Peyer's patch (tissue), 4 donors: Measurements from ENCODE around the gene RMND5A. TPM values are rescaled to one million over a fixed set of nuclear protein-coding genes. Genes with fewer than 3 reads are reported as not detected.
A peak's percentile ranks its signal among the peaks of the same experiment; 100 is the strongest.

Experiments used
- DNase-seq, 3 donors: peaks; one replicate each; pipeline ENCODE4 v3.0.0-alpha.2; 2017 to 2019
- H3K27ac ChIP-seq, 4 donors: fragments of 200-600 bp; sonication (generic); one replicate each; pipeline ENCODE4 v1.5.1; 2016 to 2019
- H3K27me3 ChIP-seq, 2 donors: fragments of 200-600 bp; sonication (generic); one replicate each; pipeline ENCODE4 v1.5.1; 2019
- H3K36me3 ChIP-seq, 3 donors: fragments of 200-600 bp; sonication (generic); one replicate each; pipeline ENCODE4 v1.5.1; 2016 to 2019
- H3K4me1 ChIP-seq, 4 donors: fragments of 200-600 bp; sonication (generic); one replicate each; pipeline ENCODE4 v1.5.1; 2016 to 2019
- H3K4me3 ChIP-seq, 4 donors: fragments of 200-600 bp; sonication (generic); 1 replicate in 3 of 4; 2 replicates in 1 of 4; pipeline ENCODE4 v1.5.1; 2016 to 2019; ENCODE audit warnings: mild to moderate bottlenecking in 1 of 4
- H3K9me3 ChIP-seq, 4 donors: fragments of 200-600 bp; sonication (generic); one replicate each; pipeline ENCODE4 v1.5.1; 2016 to 2019; ENCODE audit warnings: mild to moderate bottlenecking in 1 of 4
- CTCF ChIP-seq, 6 experiments: fragments of 450-650 bp in 4 of 6; fragments of 200-600 bp in 2 of 6; sonication (generic) in 1 of 6; IDR thresholded peaks; one replicate each; pipeline ENCODE4 v1.5.1; 2017 to 2019; ENCODE audit warnings: antibody characterized with exemption in 6 of 6, mild to moderate bottlenecking in 3 of 6, moderate library complexity in 1 of 6
- POLR2A ChIP-seq, 2 donors: fragments of 450-650 bp; IDR thresholded peaks; one replicate each; pipeline ENCODE4 v1.5.1; 2017; ENCODE audit warnings: antibody characterized with exemption in 2 of 2, mild to moderate bottlenecking in 2 of 2, moderate library complexity in 2 of 2
- total RNA-seq, 4 donors: library from RNA; depleted of rRNA; stranded (reverse); fragments of >200 nt; gene quantifications; one replicate each; pipeline ENCODE4 v1.1.0, GENCODE V29; 2016

Gene RMND5A
- total RNA-seq, 4 donors from 2014 or later: 26.4 to 98.6 (median 49.6) TPM

GRCh38 chr2:86787736-86788135 is 67.6 kb downstream of the RMND5A start:
- Histone ChIP-seq H3K4me1 (peaks cover 0 to 31% (median 4%) of the 10 kb centered on the region in 4 donors), H3K36me3 (no peaks in the 10 kb centered on the region), H3K4me3 (no peak overlapping the region), H3K9me3 (no peaks in the 10 kb centered on the region), H3K27ac (peak overlapping the region in 2 of 4 donors; percentile 7 to 72), H3K27me3 (peaks cover 0 to 29% of the 10 kb centered on the region in 2 donors)
- TF ChIP-seq CTCF (IDR thresholded peaks at IDR 0.05) (no peak), POLR2A (IDR thresholded peaks at IDR 0.05) (no peak)
- DNase-seq: no peak

GRCh38 chr2:86788165-86788564 is 68.1 kb downstream of the RMND5A start:
- Histone ChIP-seq H3K27me3 (peaks cover 0 to 29% of the 10 kb centered on the region in 2 donors), H3K36me3 (no peaks in the 10 kb centered on the region), H3K9me3 (no peaks in the 10 kb centered on the region), H3K27ac (peak overlapping the region in 2 of 4 donors; percentile 69 to 72), H3K4me1 (peaks cover 0 to 31% (median 4%) of the 10 kb centered on the region in 4 donors), H3K4me3 (peak overlapping the region in 1 of 4 donors; percentile 38)
- TF ChIP-seq CTCF (IDR thresholded peaks at IDR 0.05): no peak
- TF ChIP-seq POLR2A (IDR thresholded peaks at IDR 0.05): no peak
- DNase-seq: no peak

GRCh38 chr2:86788881-86789686 is 69.0 kb downstream of the RMND5A start:
- Histone ChIP-seq H3K9me3 (no peaks in the 10 kb centered on the region), H3K27ac (peak overlapping the region in 3 of 4 donors; percentile 53 to 72 (median 69)), H3K36me3 (no peaks in the 10 kb centered on the region), H3K4me1 (peaks cover 0 to 31% (median 4%) of the 10 kb centered on the region in 4 donors), H3K4me3 (peak overlapping the region; percentile 31 to 47 (median 40)), H3K27me3 (peaks cover 0 to 29% of the 10 kb centered on the region in 2 donors)
- no peak for DNase-seq
- TF ChIP-seq CTCF (IDR thresholded peaks at IDR 0.05): no peak
- no peak for TF ChIP-seq POLR2A (IDR thresholded peaks at IDR 0.05)

- H3K36me3 ChIP-seq: no peaks in the 10 kb centered on the region
- no peak for DNase-seq
- TF ChIP-seq CTCF (IDR thresholded peaks at IDR 0.05) (no peak), POLR2A (IDR thresholded peaks at IDR 0.05) (no peak)
- no peaks in the 10 kb centered on the region for H3K9me3 ChIP-seq
- peaks cover 0 to 31% (median 4%) of the 10 kb centered on the region in 4 donors for H3K4me1 ChIP-seq
- H3K4me3 ChIP-seq: peak overlapping the region; percentile 31 to 47 (median 40)
- H3K27ac ChIP-seq: peak overlapping the region; percentile 53 to 72 (median 61)
- peaks cover 0 to 29% of the 10 kb centered on the region in 2 donors for H3K27me3 ChIP-seq
Measured at GRCh38 chr2:86789687-86790133, 69.6 kb downstream of the RMND5A start.

- DNase-seq: no peak
- Histone ChIP-seq H3K27ac (peak overlapping the region; percentile 53 to 72 (median 61)), H3K27me3 (peaks cover 0 to 29% of the 10 kb centered on the region in 2 donors), H3K9me3 (no peaks in the 10 kb centered on the region), H3K4me1 (peaks cover 0 to 31% (median 4%) of the 10 kb centered on the region in 4 donors), H3K4me3 (peak overlapping the region; percentile 31 to 47 (median 40)), H3K36me3 (no peaks in the 10 kb centered on the region)
- TF ChIP-seq CTCF (IDR thresholded peaks at IDR 0.05) (no peak), POLR2A (IDR thresholded peaks at IDR 0.05) (no peak)
Measured at GRCh38 chr2:86790134-86790675, 70.1 kb downstream of the RMND5A start.
